ENCODE results near the gene RAPGEF5.

The RAPGEF5 gene

GRCh38 chr7:22138106-22138505 lies 218.8 kb downstream of the RAPGEF5 start:
- no peak for DNase-seq
- Mint-ChIP-seq H3K27ac (no peak overlapping the region), H3K4me1 (ENCODE audit: low read depth) (no peaks in the 10 kb centered on the region)

GRCh38 chr7:22137466-22137865 lies 219.5 kb downstream of the RAPGEF5 start:
- Mint-ChIP-seq H3K9me3 (no peaks in the 10 kb centered on the region), H3K36me3 (ENCODE audit: low read depth) (no peaks in the 10 kb centered on the region), H3K4me3 (no peak overlapping the region), H3K27me3 (peaks cover 5% of the 10 kb centered on the region), H3K27ac (no peak overlapping the region), H3K4me1 (ENCODE audit: low read depth) (no peaks in the 10 kb centered on the region)
- no peak for DNase-seq

More at GRCh38 chr7:22138106-22138505, 218.8 kb downstream of the RAPGEF5 start:
- H3K27me3 Mint-ChIP-seq: peaks cover 5% of the 10 kb centered on the region
- no peak overlapping the region for H3K4me3 Mint-ChIP-seq
- no peaks in the 10 kb centered on the region for H3K36me3 Mint-ChIP-seq (ENCODE audit: low read depth)
- no peaks in the 10 kb centered on the region for H3K9me3 Mint-ChIP-seq

- Mint-ChIP-seq H3K4me1 (ENCODE audit: low read depth) (no peaks in the 10 kb centered on the region), H3K27ac (no peak overlapping the region), H3K9me3 (no peaks in the 10 kb centered on the region), H3K27me3 (peaks cover 5% of the 10 kb centered on the region), H3K4me3 (no peak overlapping the region), H3K36me3 (ENCODE audit: low read depth) (no peaks in the 10 kb centered on the region)
- DNase-seq: no peak
These were observed 219.9 kb downstream of the RAPGEF5 start for GRCh38 chr7:22137026-22137425.

GRCh38 chr7:22129819-22130580 lies 227.0 kb downstream of the RAPGEF5 start:
- Mint-ChIP-seq H3K4me1 (ENCODE audit: low read depth) (no peaks in the 10 kb centered on the region), H3K27ac (no peak overlapping the region), H3K27me3 (peaks cover 17% of the 10 kb centered on the region), H3K4me3 (no peak overlapping the region), H3K9me3 (no peaks in the 10 kb centered on the region), H3K36me3 (ENCODE audit: low read depth) (no peaks in the 10 kb centered on the region)
- DNase-seq: no peak

GRCh38 chr7:22129166-22129565 lies 227.8 kb downstream of the RAPGEF5 start:
- H3K36me3 Mint-ChIP-seq (ENCODE audit: low read depth): no peaks in the 10 kb centered on the region
- H3K27me3 Mint-ChIP-seq: peaks cover 20% of the 10 kb centered on the region
- no peaks in the 10 kb centered on the region for H3K9me3 Mint-ChIP-seq
- DNase-seq: no peak
- H3K4me1 Mint-ChIP-seq (ENCODE audit: low read depth): no peaks in the 10 kb centered on the region
- no peak overlapping the region for H3K4me3 Mint-ChIP-seq
- H3K27ac Mint-ChIP-seq: no peak overlapping the region

GRCh38 chr7:22128528-22128920 lies 228.4 kb downstream of the RAPGEF5 start:
- no peaks in the 10 kb centered on the region for H3K9me3 Mint-ChIP-seq
- H3K4me1 Mint-ChIP-seq (ENCODE audit: low read depth): no peaks in the 10 kb centered on the region
- H3K27me3 Mint-ChIP-seq: peaks cover 18% of the 10 kb centered on the region
- H3K4me3 Mint-ChIP-seq: no peak overlapping the region
- no peak overlapping the region for H3K27ac Mint-ChIP-seq
- DNase-seq: no peak
- H3K36me3 Mint-ChIP-seq (ENCODE audit: low read depth): no peaks in the 10 kb centered on the region

- Mint-ChIP-seq H3K27me3 (peaks cover 19% of the 10 kb centered on the region), H3K4me3 (no peak overlapping the region), H3K27ac (no peak overlapping the region), H3K4me1 (ENCODE audit: low read depth) (no peaks in the 10 kb centered on the region), H3K9me3 (no peaks in the 10 kb centered on the region), H3K36me3 (ENCODE audit: low read depth) (no peaks in the 10 kb centered on the region)
- DNase-seq: no peak
These were observed 229.0 kb downstream of the RAPGEF5 start for GRCh38 chr7:22127835-22128527.

GRCh38 chr7:22125436-22125835 lies 231.5 kb downstream of the RAPGEF5 start:
- Mint-ChIP-seq H3K9me3 (no peaks in the 10 kb centered on the region), H3K36me3 (ENCODE audit: low read depth) (no peaks in the 10 kb centered on the region), H3K4me3 (no peak overlapping the region), H3K4me1 (ENCODE audit: low read depth) (peaks cover 9% of the 10 kb centered on the region), H3K27me3 (peaks cover 21% of the 10 kb centered on the region), H3K27ac (no peak overlapping the region)
- no peak for DNase-seq

GRCh38 chr7:22124941-22125340 lies 232.0 kb downstream of the RAPGEF5 start:
- DNase-seq: no peak
- Mint-ChIP-seq H3K4me1 (ENCODE audit: low read depth) (peaks cover 9% of the 10 kb centered on the region), H3K27ac (no peak overlapping the region), H3K9me3 (no peaks in the 10 kb centered on the region), H3K4me3 (no peak overlapping the region), H3K27me3 (peaks cover 19% of the 10 kb centered on the region), H3K36me3 (ENCODE audit: low read depth) (no peaks in the 10 kb centered on the region)

GRCh38 chr7:22123139-22123538 lies 233.8 kb downstream of the RAPGEF5 start:
- Mint-ChIP-seq H3K9me3 (no peaks in the 10 kb centered on the region), H3K27ac (no peak overlapping the region), H3K4me3 (no peak overlapping the region), H3K4me1 (ENCODE audit: low read depth) (peaks cover 9% of the 10 kb centered on the region), H3K27me3 (peaks cover 11% of the 10 kb centered on the region), H3K36me3 (ENCODE audit: low read depth) (no peaks in the 10 kb centered on the region)
- no peak for DNase-seq

- DNase-seq: no peak
These were observed 235.1 kb downstream of the RAPGEF5 start for GRCh38 chr7:22121702-22122474.

GRCh38 chr7:22120391-22121053 lies 236.4 kb downstream of the RAPGEF5 start:
- Mint-ChIP-seq H3K27ac (no peak overlapping the region), H3K27me3 (peaks cover 14% of the 10 kb centered on the region), H3K9me3 (no peaks in the 10 kb centered on the region), H3K4me1 (ENCODE audit: low read depth) (peaks cover 9% of the 10 kb centered on the region), H3K4me3 (no peak overlapping the region), H3K36me3 (ENCODE audit: low read depth) (no peaks in the 10 kb centered on the region)
- DNase-seq: no peak

More at GRCh38 chr7:22121702-22122474, 235.1 kb downstream of the RAPGEF5 start:
- Mint-ChIP-seq H3K4me1 (ENCODE audit: low read depth) (peaks cover 9% of the 10 kb centered on the region), H3K36me3 (ENCODE audit: low read depth) (no peaks in the 10 kb centered on the region), H3K27ac (no peak overlapping the region), H3K4me3 (peak overlapping the region; percentile 0), H3K9me3 (no peaks in the 10 kb centered on the region), H3K27me3 (peaks cover 11% of the 10 kb centered on the region)

- Mint-ChIP-seq H3K27me3 (peaks cover 7% of the 10 kb centered on the region), H3K36me3 (ENCODE audit: low read depth) (no peaks in the 10 kb centered on the region), H3K9me3 (no peaks in the 10 kb centered on the region), H3K4me1 (ENCODE audit: low read depth) (peaks cover 7% of the 10 kb centered on the region), H3K4me3 (no peak overlapping the region), H3K27ac (no peak overlapping the region)
- no peak for DNase-seq
These were observed 239.7 kb downstream of the RAPGEF5 start for GRCh38 chr7:22117222-22117621.

- peaks cover 12% of the 10 kb centered on the region for H3K27me3 Mint-ChIP-seq
- DNase-seq: no peak
- peaks cover under 1% of the 10 kb centered on the region for H3K4me1 Mint-ChIP-seq (ENCODE audit: low read depth)
- H3K27ac Mint-ChIP-seq: no peak overlapping the region
- H3K36me3 Mint-ChIP-seq (ENCODE audit: low read depth): no peaks in the 10 kb centered on the region
- H3K4me3 Mint-ChIP-seq: no peak overlapping the region
- no peaks in the 10 kb centered on the region for H3K9me3 Mint-ChIP-seq
These were observed 240.4 kb downstream of the RAPGEF5 start for GRCh38 chr7:22116451-22117030.

Measured in activated T-cell treated with anti-CD3 and anti-CD28 coated beads, Interleukin-2, amount 50 U/mL, for 24 hours (primary cell).